ENCODE measurements around the gene PPM1K. TPM values are rescaled to one million over a fixed set of nuclear protein-coding genes. Genes with fewer than 3 reads are reported as not detected.

PPM1K gene
- total RNA-seq, 2 experiments from 2014 or later: 71.0 to 78.1 TPM

GRCh38 chr4:88297725-88298454 is 13.5 kb upstream of the PPM1K start:
- ChIA-PET CTCF (no interaction called here), POLR2A (interaction anchor here (1.8 kb wide), 1 partner anchor 14 kb away, joined by 10 read pairs; the partner anchor contains the start of gene PPM1K)
- no peak overlapping the region for H3K4me3 ChIP-seq (ENCODE audit: low read length)
- no peak overlapping the region for H3K27ac ChIP-seq (ENCODE audit: low read depth in 1 of 2, low read length in 2 of 2)
- Mint-ChIP-seq H3K9me3 (no peaks in the 10 kb centered on the region), H3K36me3 (ENCODE audit: low read depth) (no peaks in the 10 kb centered on the region), H3K4me3 (no peak overlapping the region), H3K27ac (no peak overlapping the region), H3K27me3 (no peaks in the 10 kb centered on the region), H3K4me1 (ENCODE audit: low read depth) (no peaks in the 10 kb centered on the region)
- no peaks in the 10 kb centered on the region for H3K4me1 ChIP-seq (ENCODE audit: insufficient read depth, low read length)
- no peaks in the 10 kb centered on the region for H3K9me3 ChIP-seq (ENCODE audit: control insufficient read depth in 1 of 2, insufficient read depth in 1 of 2, low read length in 2 of 2)
- no peaks in the 10 kb centered on the region for H3K27me3 ChIP-seq (ENCODE audit: control insufficient read depth in 1 of 2, insufficient read depth in 2 of 2, low read length in 2 of 2)
- DNase-seq: no peak
- ATAC-seq (ENCODE audit: poor library complexity): no peak
- no peaks in the 10 kb centered on the region for H3K36me3 ChIP-seq (ENCODE audit: insufficient read depth, low read length)
- TF ChIP-seq CTCF (IDR thresholded peaks at IDR 0.05): no peak
- intact Hi-C loops (cut with DNase I, micrococcal nuclease): no loop called here

- POLR2A ChIA-PET: interaction anchor here (0.9 to 1.8 kb wide), 2 partner anchors 13 to 24 kb away, joined by 5 to 10 read pairs; partner anchors contain the start of gene PPM1K
- H3K4me3 Mint-ChIP-seq: no peak overlapping the region
- no peaks in the 10 kb centered on the region for H3K27me3 Mint-ChIP-seq
- no peaks in the 10 kb centered on the region for H3K36me3 Mint-ChIP-seq (ENCODE audit: low read depth)
- no peak for DNase-seq
- ATAC-seq (ENCODE audit: poor library complexity): no peak
- H3K4me3 ChIP-seq (ENCODE audit: low read length): no peak overlapping the region
- no peak overlapping the region for H3K27ac Mint-ChIP-seq
- H3K9me3 ChIP-seq (ENCODE audit: control insufficient read depth in 1 of 2, insufficient read depth in 1 of 2, low read length in 2 of 2): no peaks in the 10 kb centered on the region
- H3K4me1 Mint-ChIP-seq (ENCODE audit: low read depth): no peaks in the 10 kb centered on the region
- no peak overlapping the region for H3K27ac ChIP-seq (ENCODE audit: low read depth in 1 of 2, low read length in 2 of 2)
- H3K36me3 ChIP-seq (ENCODE audit: insufficient read depth, low read length): no peaks in the 10 kb centered on the region
- TF ChIP-seq CTCF (IDR thresholded peaks at IDR 0.05): no peak
- intact Hi-C loops (cut with DNase I, micrococcal nuclease): no loop called here
- CTCF ChIA-PET: no interaction called here
- H3K27me3 ChIP-seq (ENCODE audit: control insufficient read depth in 1 of 2, insufficient read depth in 2 of 2, low read length in 2 of 2): no peaks in the 10 kb centered on the region
- H3K4me1 ChIP-seq (ENCODE audit: insufficient read depth, low read length): no peaks in the 10 kb centered on the region
- no peaks in the 10 kb centered on the region for H3K9me3 Mint-ChIP-seq
Measured at GRCh38 chr4:88297212-88297516, 12.8 kb upstream of the PPM1K start.

- H3K9me3 Mint-ChIP-seq: no peaks in the 10 kb centered on the region
- H3K4me1 Mint-ChIP-seq (ENCODE audit: low read depth): no peaks in the 10 kb centered on the region
- Histone ChIP-seq H3K36me3 (ENCODE audit: insufficient read depth, low read length) (no peaks in the 10 kb centered on the region), H3K4me1 (ENCODE audit: insufficient read depth, low read length) (no peaks in the 10 kb centered on the region), H3K9me3 (ENCODE audit: control insufficient read depth in 1 of 2, insufficient read depth in 1 of 2, low read length in 2 of 2) (no peaks in the 10 kb centered on the region), H3K27ac (ENCODE audit: low read depth in 1 of 2, low read length in 2 of 2) (no peak overlapping the region), H3K4me3 (ENCODE audit: low read length) (no peak overlapping the region), H3K27me3 (ENCODE audit: control insufficient read depth in 1 of 2, insufficient read depth in 2 of 2, low read length in 2 of 2) (no peaks in the 10 kb centered on the region)
- ChIA-PET CTCF (interaction anchor here (0.7 kb wide), 1 partner anchor 13 kb away, joined by 3 read pairs; no protein-coding TSS in a partner anchor), POLR2A (interaction anchor here (0.9 to 1.8 kb wide), 2 partner anchors 13 to 24 kb away, joined by 5 to 10 read pairs; partner anchors contain the start of gene PPM1K)
- H3K27ac Mint-ChIP-seq: no peak overlapping the region
- TF ChIP-seq CTCF (IDR thresholded peaks at IDR 0.05): no peak
- H3K4me3 Mint-ChIP-seq: no peak overlapping the region
- H3K36me3 Mint-ChIP-seq (ENCODE audit: low read depth): no peaks in the 10 kb centered on the region
- H3K27me3 Mint-ChIP-seq: no peaks in the 10 kb centered on the region
- ATAC-seq (ENCODE audit: poor library complexity): no peak
- no peak for DNase-seq
- intact Hi-C loops (cut with DNase I, micrococcal nuclease): no loop called here
Measured at GRCh38 chr4:88296413-88297211, 12.3 kb upstream of the PPM1K start.
